Suppressor macrophage treated with lipopolysaccharide for 1 hour (primary cell): ENCODE data around the gene TPRX1.
"Not testable (repeated sequence)": the region's sequence is repeated elsewhere in the genome, so short reads cannot be mapped to it uniquely, and the experiment has no call there.

Experiments
- DNase-seq, 3 donors: peaks; one replicate each; pipeline ENCODE4 v3.0.0-alpha.2; 2020 to 2022

The TPRX1 gene, protein sequence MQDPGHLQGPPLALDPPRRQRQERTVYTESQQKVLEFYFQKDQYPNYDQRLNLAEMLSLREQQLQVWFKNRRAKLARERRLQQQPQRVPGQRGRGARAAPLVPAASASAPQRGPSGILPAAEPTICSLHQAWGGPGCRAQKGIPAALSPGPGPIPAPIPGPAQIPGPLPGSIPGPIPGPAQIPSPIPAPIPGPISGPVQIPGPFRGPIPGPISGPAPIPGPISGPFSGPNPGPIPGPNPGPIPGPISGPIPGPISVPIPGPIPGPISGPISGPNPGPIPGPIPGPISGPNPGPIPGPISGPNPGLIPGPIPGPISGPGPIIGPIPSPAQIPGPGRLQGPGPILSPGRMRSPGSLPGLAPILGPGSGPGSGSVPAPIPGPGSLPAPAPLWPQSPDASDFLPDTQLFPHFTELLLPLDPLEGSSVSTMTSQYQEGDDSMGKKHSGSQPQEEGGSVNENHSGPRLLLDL

DNA sequence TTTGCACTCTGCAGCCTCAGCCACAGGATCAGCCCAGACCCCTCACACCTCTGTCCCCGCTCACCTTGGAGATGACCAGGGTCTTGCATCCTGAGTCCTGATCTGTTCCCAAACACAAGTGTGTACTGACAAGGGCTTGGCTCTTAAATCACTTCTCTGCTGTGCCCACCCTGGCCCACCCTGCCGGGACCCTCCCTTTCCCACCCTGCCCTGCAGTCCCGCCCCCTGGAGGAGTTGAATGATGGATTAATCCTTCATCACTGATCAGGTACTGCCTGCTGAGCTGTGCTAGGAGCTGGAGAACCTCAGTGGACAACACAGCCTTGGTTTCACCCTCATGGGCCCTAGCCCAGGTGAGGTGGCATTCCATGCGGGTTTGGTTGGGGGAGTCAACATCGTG is at the start of gene TPRX1:
Gene TPRX1, minus strand, starts transcription at position 101 of the 400 bp plus-strand sequence. Its CDS starts 12 bp downstream, at position 89.
- DNase-seq: not testable (repeated sequence)

DNA sequence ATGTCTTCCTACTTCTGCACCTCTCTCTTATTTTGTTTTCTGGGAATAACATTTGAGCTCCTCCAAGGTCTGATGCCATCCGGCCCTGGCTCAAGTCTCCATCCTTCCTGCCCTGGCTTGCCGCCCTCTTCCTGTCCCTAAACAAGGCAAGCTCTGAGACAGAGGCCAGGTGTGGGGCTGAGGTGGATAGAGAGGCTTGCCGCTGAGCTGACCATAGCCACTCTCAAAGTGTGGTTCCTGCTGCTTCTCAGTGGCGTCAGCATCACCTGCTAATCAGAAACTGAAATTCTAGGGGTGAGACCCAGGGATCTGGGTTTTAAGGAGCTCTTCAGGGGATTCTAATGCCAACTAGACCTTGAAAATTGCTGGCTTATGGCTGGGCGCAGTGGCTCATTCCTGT is 48.7 kb upstream of the TPRX1 start:
- DNase-seq: no peak

DNA sequence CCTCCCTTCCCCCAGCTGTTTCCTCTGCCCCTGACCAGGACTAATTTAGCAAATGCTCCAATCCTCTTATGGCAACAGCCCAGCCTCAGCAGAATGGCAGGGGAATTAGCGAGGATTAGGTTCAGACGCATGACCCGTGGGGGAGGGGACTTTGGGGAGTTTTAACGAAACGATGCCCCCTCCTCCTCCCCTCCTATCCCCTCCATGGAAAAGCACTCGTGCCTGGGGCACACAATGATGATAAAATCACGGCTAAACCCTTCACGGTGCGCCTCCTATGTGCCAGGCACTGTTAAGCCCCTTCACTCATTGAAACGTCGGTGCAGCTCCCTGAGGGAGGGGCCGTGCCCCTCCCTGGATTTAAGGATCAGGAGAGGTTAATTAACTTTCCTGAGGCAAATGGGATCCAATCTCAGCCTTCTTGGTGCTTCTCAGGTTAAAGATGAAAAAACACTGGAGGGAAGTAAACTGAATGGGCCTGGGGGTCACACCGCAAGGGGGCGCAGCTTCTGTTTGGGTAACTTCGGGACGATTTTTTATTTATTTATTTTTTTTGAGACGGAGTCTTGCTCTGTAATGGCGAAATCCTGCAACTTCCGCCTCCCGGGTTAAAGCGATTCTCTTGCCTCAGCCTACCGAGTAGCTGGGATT is 44.6 kb upstream of the TPRX1 start:
- DNase-seq: peak; percentile 61 to 80 (median 64)

DNA sequence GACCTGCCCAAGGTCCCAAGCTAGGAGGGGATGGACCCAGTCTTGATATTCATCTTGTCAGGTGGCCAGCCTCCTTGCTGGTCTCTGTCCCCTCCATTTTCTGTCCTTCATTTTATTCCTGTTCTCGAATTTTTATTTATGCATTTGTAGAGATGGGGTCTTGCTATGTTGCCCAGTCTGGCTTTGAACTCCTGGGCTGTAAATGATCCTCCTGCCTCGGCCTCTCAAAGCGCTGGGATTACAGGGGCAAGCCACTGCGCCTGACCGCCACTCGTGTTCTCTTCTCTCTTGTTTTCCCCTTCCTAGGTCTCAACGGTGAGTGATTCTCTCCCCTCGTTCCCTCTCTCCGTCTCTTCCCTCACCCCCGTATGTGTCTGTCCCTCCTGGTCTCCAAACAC is 44.1 kb upstream of the TPRX1 start:
- DNase-seq: no peak

DNA sequence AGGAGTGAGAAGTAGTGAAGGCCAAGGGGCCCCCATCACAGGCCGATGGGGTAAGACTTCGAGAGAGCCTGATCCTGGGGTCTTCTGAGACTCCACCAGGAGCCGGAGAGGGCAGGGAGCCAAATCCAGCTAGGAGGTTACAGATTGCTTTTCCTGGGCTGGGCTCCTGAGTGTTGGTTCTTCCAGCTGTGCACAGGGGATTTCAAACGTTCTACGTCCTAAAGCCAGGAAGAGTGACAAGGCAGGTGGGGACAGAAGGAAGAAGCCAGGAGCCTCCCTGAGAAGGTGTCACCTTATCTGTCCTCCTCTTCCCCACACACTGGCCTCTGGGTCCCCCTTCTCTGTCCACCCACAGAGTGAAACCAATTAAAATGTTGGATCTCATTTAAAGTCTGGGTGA is 38.6 kb upstream of the TPRX1 start:
- DNase-seq: no peak

DNA sequence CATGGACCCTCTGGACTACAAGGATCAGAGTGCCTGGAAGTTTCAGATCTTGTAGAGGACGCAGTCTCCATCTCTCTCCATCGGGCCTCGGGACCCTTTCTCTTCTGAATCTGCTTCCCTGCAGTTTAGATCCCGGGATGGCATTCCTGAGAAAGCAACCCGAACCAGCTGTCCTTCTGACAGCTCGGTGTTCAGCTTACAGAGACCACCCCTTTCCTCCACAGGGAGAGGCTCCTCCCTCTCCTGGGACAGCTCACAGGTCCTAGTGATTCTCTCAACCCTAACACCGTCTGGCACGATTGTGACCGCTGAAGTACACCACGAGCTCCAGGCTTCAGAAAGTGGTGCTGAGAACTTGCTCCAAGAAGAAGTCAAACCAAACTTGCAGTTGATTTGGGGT is 35.6 kb upstream of the TPRX1 start:
- DNase-seq: no peak

DNA sequence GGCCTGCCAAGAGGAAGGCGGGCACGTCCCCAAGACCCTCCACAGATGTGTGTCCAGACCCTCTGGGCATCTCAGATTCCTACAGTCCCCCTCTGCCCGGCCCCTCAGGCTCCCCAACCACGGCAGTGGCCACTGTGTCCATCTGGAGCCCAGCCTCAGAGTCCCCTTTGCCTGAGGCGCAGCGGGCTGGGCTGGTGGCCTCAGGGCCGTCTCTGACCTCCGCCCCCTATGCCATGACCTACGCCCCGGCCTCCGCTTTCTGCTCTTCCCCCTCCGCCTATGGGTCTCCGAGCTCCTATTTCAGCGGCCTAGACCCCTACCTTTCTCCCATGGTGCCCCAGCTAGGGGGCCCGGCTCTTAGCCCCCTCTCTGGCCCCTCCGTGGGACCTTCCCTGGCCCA is 35.1 kb upstream of the TPRX1 start:
- no peak for DNase-seq

DNA sequence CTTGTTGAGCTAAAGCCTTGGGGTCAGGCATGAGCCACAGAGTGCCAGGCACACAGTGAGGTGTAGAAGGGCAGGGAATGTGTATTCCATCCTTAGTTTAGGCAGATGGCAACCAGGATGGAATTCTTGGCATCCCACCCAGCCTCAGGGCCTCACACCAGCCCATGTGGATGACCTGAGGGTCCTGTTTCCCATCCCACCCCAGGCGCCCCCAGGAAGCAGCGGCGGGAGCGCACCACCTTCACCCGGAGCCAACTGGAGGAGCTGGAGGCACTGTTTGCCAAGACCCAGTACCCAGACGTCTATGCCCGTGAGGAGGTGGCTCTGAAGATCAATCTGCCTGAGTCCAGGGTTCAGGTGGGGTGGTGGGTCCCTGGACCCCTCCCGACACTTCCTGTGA is 31.7 kb upstream of the TPRX1 start:
- no peak for DNase-seq

DNA sequence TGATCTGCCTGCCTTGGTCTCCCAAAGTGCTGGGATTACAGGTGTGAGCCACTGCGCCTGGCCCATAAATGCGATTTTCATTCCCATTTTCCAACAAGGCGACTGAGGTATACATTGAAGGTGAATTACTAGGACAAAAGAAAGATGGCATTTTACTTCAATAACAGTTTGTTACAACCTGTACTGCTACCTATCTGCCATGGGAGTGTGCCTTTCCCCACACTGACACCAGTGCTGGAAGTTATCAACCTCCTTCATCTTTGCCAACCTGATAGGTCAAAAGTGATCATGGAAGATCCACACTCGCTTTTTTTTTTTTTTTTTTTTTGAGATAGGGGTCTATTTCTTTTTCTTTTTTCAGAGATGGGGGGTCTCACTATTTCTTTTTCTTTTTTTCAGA is 28.4 kb upstream of the TPRX1 start:
- DNase-seq: no peak

DNA sequence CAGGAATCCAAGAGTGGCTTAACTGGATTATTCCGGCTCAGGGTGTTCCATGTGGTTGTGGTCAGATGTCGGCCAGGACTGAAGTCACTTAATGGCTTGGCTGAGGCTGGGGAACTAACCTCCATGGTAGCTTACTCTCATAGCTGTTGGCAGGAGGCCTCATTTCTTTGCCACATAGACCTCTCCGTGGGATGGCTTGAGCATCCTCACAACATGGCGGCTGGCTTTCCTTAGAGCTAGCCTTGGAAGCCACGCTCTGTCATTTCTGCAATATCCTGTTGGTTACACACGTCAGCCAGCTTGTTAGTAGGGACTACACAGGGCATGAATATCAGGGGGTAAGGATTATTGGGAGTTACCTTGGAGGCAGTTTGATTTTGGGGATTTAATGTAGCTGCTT is 22.4 kb upstream of the TPRX1 start:
- no peak for DNase-seq

DNA sequence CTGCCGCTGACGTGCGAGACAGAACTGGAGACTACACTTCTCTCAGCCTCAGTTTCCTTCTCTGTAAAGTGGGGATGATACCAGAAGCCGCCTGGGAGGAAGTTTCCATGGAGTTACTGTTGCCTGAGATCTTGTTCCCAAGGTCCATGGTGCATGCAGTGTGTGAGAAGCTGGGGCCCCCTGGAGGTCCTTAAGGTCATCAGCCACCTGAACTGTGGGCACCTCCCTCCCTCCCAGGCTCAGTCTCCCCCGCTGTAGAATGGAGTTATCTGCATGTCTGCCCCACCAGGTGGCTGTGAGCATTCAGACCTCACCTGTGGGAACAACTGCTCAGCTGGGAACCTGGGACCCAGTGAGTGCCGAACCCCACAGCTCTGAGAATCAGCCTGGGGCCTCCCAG is 20.0 kb upstream of the TPRX1 start:
- DNase-seq: no peak

DNA sequence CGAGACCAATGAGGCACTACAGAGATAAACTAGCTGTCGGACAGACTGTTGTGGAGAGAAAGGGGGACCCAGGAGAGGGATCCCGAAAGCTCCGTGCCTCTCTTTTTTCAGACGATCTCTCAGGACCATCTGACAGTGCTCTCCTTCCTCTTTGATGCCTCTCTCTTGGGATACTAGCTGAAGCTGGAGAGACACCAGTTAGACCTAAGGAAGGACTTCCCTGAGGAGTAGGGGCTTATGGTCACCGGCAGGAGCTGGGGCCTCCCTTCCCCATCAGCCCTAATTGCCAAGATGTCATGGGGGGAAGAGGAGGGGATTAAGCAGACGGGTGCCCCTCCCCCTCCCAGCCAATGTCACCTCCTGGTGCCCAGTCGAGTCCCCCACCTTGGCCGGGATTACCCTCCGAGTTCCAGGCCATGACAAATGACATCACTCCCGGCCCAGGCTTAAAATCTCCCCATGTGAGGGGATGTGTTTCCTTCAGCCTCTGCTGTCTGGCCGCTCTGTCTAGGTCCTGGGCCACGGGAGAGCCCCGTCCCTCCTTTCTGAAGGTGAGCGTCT is 17.2 kb upstream of the TPRX1 start, which contains the start of gene CRX:
Gene CRX, plus strand, starts transcription at position 478 of the 561 bp plus-strand sequence. CDS start 12,507 bp downstream, outside the sequence.
- no peak for DNase-seq

DNA sequence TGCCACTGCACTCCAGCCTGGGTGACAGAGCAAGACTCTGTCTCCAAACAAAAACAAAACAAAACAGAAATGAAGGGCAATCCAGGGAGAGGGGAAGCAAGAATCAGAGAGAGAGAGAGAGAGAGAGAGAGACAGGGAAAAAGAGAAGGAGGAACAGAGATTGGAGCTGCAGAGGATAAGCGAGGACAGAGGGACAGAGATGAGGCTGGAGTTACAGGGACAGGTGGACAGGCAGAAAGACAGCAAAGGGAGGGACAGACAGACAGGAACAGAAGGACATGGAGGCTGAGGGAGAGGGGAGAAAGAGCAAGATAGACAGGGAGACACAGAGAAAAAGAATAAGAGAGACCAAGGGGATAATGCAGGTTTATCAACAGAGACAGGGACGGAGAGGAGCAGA is 16.1 kb upstream of the TPRX1 start:
- no peak for DNase-seq

DNA sequence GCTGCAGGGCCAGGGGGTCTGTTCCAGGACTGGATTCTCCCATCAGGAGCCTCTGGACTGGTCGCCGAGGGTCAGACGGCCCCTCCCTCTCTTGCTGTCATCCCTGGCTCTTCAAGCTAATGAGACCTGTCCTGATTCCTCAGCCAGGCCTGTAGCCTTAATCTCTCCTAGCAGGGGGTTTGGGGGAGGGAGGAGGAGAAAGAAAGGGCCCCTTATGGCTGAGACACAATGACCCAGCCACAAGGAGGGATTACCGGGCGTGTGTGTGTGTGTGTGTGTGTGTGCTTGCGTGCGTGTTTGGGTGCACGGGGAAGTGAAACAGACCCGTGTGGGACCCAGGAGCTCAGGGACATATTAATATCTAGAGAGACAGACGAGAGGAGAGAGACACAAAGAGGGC is 15.5 kb upstream of the TPRX1 start:
- peak in 1 of 3 donors; percentile 19 for DNase-seq

DNA sequence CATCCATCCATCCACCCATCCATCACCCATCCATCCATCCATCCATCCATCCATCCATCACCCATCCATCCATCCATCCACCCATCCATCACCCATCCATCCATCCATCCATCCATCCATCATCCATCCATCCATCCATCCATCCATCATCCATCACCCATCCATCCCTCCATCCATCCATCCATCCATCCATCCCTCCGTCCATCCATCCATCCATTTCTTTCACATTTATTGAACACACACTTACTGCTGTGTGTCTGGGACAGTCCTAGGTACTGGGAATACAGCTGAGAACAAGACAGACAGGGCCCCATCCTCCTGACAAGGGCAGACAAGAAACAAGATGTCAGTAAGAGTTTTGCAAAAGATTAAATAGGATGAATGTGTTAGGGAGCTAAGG is 13.9 kb upstream of the TPRX1 start:
- not testable (repeated sequence) for DNase-seq

DNA sequence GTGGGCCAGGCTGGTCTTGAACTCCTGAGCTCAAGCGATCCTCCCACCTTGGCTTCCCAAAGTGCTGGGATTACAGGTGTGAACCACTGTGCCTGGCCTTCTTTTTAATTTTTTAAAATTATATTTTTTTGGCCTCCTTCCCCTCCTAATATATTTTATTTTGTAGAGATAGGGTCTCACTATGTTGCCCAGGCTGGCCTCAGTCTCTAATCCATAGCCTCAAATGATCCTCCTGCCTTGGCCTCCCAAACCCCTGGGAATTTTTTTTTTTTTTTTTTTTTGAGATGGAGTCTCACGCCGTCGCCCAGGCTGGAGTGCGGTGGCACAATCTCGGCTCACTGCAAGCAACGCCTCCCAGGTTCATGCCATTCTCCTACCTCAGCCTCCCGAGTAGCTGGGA is 11.9 kb upstream of the TPRX1 start:
- not testable (repeated sequence) for DNase-seq

DNA sequence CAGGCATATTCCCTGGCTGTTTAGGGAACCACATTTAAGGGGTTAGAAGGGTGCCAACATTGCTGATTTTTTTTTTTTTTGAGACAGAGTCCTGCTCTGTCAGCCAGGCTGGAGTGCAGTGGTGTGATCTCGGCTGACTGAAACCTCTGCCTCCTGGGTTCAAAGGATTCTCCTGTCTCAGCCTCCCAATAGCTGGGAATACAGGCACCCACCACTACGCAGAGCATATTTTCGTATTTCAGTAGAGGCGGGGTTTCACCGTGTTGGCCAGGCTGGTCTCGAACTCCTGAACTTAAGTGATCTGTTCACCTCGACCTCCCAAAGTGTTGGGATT is 9.6 kb upstream of the TPRX1 start:
- no peak for DNase-seq

DNA sequence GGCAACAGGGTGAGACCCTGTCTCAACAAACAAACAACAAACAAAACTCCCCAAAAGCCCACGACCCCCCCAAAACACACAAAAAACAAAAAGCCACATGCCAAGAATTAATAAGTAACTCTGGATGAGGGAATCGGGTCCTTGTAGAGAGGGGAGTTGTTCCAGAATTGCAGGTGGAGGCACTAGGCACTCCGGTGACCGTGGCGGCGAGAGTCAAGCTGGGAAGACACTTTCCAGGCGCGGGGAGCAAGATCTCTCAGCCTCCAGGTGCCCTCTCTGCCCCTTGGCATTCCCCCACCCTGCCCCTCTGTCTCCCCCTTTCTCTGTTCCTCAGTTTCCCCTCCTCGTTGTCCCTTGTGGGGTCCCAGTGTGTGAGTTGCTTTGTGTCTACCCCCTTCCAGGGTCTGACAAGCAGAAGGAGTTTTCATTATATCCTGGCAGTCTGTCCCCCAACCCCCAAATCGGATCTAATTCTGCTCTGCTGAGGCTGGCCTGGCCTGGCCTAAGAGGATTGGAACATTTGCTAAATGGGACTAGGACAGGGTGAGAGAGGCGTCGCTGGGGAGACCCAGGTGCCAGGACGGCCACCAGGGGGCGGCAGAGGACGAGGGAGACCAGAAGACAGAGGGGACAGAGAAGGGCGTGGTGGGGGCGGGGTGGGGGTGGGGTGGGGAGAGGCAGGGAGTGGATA is 9.1 kb upstream of the TPRX1 start:
- peak; percentile 68 to 92 (median 77) for DNase-seq

DNA sequence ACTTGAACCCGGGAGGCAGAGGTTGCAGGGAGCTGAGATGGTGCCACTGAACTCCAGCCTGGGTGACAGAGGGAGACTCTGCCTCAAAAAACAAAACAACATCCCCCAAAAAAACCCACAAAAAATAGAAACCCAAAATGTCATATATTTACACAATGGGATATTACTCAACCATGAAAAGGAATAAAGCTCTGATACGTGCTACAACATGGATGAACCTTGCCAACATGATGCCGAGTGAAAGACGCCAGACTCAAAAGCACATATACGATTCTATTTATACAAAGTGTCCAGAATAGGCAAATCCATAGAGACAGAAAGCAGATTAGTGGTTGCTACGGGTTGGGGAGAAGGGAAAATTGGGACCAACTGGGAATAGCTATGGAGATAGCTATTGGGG is 2.1 kb upstream of the TPRX1 start:
- DNase-seq: no peak

DNA sequence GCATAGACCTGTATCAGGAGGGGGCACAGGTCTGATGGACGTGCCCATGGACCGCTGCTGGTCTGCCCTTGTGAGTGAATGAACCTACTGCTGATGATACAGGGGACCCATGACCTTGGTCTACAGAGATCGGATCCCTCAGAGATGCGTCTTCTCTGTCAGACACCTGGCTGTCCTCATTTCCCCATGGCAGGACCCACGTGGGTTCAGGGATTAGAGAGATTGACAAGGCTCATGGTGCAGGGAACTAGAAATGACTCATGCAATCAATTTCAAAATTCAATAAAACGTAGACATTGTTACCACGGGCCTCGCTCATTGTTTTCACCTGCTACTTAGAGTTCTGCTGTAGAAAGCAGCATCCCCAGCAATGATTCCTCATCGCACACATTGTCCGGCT is 962 bp upstream of the TPRX1 start:
- DNase-seq: no peak

DNA sequence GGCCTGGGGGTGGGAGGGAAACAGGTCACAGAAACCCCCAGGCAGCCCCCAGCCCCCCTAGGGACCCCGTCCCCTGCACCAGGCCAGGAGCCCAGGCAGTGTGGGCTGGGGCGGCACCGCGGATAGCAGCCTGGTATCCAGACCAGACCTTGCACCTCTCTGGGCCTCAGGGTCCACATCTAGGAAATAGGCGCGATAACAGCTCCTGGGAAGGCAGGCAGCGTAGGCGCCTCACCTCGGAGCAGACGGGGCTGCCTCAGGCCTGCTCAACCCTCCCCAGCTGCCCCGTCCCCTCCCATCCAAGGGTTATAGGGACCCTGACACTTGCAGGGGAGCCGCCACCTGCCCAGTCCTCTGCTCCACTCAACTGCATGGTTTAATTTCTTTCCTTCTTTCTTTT is 680 bp downstream of the TPRX1 start:
- DNase-seq: not testable (repeated sequence)

DNA sequence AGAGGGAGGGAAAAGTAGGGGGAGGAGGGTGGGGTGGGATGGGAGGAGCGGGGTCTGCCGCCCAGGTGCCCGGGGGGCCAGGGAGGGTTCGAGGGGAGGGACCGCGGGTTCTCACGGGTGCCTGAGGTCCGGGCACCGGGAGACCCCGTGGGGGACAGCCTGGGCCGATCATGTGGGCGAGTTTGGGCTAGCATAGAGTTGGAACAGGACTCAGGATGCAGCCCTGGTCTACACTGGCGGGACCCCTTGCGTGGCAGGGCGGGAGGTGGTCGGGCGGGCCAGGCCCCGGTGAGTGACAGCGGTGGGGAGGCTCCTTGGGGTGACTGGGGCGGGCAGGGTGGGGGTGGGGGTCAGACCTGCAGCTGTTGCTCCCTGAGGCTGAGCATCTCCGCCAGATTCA is 1.2 kb downstream of the TPRX1 start:
- not testable (repeated sequence) for DNase-seq

DNA sequence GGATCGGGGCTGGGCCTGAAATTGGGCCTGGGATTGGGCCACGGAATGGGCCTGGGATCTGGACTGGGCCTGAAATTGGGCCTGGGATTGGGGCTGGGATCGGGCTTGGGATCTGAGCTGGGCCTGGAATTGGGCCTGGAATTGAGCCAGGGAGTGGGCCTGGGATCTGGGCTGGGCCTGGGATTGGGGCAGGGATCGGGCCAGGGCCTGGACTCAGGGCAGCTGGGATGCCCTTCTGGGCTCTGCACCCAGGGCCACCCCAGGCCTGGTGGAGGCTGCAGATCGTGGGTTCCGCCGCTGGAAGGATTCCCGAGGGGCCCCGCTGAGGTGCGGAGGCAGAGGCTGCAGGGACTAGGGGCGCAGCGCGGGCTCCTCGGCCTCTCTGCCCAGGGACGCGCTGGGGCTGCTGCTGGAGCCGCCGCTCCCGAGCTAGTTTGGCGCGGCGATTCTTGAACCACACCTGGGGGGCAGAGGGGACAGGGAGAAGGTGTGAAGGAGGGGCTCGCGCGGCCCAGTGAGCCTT is 1.8 kb downstream of the TPRX1 start:
- no peak for DNase-seq
